Stimulated activated CD4-positive, alpha-beta T cell treated with anti-CD3 and anti-CD28 coated beads, Interleukin-4, amount 100 ng/mL, for 24 hours (primary cell): ENCODE measurements around the gene GJC1.
A peak's percentile ranks its signal among the peaks of the same experiment; 100 is the strongest.

ENCODE experiments used
- DNase-seq: peaks from one replicate; pipeline ENCODE4 v3.0.0-alpha.2; 2020

The GJC1 gene

DNA sequence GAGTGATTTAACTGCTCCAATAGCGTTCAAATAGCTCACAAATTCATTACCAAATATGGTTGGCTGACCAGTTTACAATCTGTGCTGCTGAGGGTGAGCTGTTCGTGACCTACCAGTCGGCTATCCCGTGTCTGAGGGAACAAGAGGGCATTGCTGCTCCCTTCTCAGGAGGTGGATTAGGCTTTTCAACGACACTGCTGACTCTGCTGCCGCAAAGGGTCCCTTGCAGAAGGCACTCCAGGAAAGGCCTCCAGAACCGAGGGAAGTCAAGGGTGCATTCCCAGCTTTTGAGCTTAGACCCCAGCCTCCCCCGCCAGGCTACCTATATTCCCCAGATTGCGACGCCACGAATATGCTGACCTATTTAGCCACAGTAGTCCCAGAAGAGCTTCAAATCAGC is 32.3 kb downstream of the GJC1 start:
- DNase-seq: no peak

DNA sequence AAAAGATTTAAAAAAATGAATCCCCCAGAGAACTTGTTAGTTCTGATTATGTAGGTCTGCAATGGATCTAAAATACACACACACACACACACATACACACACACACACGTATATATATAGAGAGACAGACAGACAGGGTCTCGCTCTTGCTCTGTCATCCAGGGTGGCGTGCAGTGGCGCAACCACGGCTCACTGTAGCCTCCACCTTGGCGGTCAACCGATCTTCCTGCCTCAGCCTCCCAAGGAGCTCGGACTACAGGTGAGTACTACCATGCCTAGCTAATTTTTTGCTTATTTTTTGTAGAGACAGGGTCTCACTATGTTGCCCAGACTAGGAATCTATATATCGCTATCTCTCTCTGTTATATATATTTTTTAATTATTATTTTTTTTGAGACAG is 33.4 kb downstream of the GJC1 start:
- DNase-seq: no peak

DNA sequence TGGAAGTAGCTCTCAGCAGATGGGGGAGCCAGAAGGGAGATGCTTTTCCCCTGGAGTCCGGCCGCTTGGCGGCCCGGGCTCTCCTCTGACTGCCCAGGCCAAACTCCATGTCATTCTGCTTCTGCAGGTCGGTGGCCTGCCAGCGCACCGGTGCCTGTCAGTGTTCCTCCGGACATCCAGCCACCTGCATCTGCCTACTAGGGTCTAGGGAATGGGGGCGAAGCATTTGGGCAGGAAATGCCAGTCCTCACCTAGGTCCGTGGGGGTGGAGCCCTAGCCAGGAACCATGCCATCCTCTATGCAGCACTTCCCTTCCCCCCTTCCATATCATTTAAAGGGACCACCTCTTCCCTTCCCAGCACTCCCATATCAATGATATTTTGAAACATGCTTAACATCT is 34.2 kb downstream of the GJC1 start:
- no peak for DNase-seq

DNA sequence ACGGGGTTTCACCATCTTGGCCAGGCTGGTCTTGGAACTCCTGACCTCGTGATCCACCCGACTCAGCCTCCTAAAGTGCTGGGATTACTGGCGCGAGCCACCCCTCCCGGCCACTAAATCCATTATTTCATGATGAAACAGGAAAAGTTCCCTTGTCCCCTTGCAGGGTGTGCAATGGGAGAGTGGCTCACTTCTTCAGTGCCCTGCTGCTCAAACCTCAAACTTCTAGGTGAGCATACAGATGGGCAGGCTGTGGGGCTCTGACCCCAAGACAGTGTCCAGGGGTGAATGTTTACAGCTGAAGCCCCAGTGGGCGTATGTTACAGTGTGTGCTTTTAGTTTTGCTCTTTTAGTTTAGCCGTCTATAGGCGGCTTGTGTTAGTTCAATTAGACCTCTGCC is 34.7 kb downstream of the GJC1 start:
- no peak for DNase-seq

DNA sequence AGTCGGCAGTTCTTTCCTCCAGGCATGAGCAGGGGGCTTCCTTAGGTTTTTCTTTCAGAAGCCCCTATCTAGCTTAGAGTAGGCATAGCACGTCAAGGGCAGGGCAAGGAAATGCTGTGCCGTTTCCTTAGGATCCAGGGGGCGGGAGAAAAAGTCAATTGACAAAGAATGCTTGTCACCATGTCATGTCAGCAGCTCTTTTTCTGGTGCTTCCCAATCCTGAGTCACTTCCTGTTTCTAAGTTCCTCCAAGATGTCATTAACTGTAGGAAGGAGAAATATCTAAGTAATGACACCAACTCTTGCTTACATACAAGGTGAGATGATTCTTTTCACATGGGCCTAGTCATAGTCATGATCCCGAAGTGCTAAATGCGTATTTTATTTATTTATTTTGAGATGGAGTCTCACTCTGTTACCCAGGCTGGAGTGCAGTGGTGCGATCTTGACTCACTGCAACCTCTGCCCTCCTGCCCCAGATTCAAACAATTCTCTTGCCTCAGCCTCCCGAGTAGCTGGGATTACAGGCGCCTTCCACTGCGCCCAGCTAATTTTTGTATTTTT is 35.2 kb downstream of the GJC1 start:
- no peak for DNase-seq

DNA sequence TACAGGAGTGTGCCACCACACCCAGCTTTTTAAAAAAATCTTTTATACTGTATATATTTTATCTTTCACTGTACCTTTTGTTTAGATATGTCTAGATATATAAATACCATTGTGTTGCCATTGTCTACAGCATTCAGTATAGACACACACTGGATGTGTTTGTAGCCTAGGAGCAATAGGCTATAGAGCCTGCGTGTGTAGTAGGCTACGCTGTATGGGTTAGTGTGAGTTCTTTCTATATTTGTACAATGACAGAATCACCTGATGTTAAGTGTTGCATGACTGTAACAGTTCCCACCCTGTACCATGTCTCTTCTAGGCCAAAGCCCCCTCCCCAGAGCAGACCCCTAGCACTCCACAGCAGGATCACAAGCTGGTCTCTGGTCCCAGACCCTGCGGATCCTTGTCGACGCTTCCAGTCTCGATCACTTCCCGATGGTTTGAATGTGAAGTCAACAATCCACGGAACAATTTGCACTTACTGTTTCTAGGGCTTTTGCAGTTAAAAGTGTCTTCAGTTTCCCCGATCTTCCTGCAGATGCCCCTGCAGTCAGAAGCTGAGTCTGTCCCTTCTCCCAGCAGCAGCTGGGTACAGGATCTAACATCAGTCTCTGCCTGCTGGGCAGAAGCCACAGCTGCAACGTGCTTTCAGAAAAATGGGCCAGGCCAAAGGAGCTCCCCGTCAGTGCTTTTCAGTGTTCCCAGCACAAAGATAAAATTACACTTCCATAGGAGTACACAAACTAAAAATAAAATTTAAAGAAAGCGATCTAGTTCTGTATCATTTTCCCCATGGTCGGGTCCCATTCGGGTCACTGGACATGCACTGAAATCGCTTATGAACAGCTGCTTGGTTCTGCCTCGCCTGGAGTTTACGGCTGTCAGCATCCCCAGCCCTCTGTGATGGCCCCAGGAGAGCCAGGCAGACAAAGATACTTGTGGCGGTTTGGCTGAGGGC is 35.9 kb downstream of the GJC1 start:
- no peak for DNase-seq

DNA sequence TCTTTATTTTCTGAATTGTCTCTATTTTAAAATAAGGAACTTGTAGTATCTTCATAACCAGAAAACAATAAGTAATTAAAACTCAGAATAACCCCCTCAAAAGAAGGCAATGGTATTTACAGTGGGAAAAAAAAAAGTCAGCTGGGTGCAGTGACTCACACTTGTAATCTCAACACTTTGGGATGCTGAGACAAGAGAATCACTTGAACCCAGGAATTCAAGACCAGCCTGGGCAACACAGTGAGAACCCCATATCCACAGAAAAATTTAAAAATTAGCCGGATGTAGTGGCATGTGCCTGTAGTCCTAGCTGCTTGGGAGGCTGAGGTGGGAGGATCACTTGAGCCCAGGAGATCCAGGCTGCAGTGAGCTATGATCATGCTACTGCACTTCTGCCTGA is 37.8 kb downstream of the GJC1 start:
- DNase-seq: no peak

DNA sequence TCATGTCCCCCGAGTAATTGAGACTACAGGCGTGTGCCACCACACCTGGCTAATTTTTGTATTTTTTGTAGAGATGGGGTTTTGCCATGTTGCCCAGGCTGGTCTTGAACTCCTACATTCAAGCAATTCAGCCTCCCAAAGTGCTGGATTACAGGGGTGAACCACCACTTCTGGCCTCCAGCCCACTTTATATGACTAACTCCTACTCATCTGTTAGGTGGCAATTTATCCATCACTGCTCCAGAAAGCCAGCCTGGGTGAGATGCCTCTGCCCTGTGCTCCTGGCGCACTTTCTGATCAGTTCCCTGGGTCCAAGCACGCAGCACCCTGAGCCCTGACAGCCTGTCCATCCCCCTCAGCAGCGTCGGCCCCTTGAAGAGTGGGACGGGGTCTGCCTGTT is 41.9 kb downstream of the GJC1 start:
- DNase-seq: no peak

DNA sequence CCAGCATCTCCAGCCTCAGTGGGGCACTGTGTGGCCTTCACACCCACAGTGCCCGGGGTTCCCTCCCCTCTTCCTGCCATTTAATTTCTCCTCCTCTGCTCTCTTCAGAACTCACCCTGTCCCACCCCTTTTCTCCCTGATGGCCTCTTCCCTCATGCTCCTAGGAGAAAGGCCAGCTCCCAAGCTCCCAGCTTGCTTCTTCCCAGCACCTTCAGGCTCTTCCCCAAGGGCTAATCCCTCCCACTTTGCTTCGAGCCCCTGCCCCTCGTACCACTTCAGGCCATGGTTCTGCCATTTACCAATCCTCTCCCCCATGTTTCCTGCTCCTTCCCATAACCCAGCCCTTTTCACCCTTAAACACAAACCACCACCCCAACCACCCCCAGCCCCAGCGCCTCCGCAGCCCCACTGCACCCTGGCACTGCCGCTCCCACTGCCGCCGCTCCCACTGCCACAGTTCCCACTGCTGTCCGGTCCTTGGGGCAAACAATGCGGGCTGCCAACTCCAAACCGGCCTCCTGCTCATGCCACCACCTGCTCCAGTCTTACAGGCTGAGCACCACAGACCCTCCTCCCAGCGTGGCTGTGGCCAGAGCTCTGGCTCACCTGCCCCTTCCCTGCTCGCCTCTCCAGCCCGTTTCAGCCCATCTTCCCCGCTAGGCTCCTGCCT is 42.7 kb downstream of the GJC1 start:
- DNase-seq: no peak

DNA sequence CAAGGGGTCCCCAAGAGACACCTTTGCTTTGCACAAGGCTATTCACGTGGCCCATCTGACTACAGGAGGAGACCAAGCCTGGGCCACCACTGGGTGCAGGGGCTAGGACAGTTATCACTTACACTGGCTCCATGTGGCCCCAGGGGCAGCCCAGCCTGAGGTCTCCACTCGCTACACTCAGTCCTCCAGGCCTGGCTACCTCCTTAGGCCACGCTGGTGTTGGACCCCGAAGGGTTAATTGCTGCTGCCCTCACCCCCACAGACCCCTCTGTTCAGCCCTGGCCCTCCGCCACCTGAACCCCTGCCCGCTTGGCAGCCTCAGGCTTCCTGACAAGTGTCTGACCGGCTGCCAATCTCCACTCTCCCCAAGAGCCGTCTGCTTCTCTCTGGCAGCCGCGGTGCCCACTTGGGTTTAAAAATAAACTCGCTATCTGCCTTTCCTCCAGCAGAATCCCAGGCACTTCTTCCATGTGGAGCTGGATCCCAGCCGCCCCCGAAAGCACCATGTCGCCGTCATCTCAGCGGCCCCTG is 43.5 kb downstream of the GJC1 start:
- DNase-seq: no peak

DNA sequence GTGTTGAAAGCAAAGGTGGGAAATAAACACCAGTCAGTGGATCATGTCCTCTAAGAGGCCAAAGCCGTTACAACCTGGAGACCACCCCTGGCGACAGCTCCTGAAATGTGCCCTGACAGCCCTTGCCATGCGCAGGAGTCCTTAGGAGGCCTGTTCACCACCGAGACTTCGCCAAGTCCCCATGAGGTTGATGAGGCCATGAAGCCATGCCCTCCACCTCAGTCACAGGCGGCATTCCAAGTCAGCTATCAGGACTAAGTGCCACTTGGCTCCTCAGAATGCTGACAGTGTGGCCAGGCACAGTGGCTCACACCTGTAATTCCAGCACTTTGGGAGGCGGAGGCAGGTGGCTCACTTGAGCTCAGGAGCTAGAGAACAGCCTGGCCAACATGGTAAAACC is 44.2 kb downstream of the GJC1 start:
- no peak for DNase-seq

DNA sequence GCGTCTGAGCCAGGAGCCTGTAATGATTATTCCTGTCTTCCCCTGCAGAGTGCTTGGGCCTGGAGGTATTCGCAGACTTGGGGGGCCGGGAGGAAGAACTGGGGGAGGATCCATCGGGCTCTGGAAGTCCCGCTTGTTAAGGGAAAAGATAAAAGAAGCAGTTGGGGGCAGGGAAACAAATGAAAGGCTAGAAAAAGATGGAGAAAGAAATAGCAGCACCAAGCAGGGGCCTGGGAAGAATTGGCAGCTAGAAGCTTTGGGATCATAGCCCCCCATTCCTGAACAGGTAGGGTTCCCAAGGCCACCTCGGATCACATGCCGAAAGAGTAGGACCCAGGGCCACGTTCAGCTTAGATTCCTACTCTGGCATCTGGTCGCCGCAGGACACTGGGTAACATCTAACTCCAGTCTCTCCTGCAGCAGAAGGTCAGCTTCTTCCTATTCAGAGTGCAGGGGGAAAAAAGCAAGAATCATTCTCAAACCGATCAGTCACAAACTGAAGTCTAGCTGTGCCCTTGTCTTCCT is 47.7 kb downstream of the GJC1 start:
- no peak for DNase-seq

DNA sequence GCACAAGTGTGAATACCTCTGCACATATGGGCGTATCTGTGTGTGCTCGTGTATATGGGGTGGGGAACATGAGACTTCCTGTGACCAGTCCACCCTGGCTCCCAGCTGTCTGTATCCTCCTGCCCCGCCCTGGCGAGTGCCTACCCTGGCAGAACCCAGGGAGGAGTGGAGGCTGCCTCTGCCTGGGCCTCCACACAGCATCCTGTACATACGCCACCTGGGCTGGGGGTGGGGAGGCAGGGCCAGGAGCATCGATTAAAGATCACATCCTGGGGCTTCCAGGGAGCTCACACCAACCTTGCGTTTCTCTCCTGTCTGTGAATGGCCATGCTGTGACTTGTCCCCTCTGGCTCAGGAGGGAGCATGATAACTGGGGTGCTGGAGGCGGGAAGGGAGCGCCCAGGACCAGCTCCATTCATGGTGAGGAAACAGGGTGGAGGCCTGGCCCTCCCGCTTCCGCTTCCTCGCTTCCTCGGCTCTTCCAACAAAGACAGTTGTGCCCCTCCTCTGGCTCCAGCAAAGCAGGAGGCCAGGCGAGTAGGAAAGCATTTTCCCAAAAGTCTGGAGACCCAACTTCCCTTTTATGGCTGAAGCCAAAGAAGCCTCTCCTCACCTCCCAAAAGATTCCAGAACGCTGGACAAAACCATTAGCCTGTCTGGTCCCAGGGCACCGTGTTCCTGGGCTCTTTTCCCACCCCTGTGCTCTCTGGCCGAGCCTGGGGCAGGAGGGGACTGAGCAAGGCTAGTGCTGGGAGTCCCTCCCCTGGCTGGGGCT is 48.3 kb downstream of the GJC1 start:
- DNase-seq: no peak

DNA sequence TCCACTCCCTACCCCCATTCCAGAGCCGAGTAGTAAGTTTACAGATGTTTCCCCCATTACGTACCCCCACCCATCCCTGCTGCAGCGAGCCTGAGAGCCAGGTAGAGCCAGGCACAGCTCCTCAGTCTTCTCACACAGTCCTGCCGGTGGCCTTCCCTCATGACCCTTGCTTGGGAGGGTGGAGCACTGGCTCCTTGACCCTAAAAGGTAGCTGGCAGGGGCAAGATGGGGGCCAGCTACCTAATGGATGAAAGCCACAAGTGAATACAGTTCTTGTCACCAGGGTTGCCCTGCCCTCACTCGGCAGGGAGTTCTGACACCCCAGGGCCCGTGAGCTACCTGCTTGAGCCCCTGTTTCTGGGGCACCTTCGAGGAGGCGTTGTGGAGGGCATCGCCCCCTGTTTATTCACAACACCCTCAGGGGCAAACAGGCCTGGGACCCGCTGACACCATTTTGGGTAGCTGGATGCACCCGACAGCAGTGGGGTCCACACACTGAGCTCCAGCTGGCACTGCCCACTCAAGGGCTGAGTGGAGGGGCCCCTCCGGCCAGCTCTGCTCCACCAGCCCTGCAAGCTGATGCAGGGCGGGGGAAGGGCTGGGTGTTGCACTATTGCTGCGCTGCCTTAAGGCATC is 49.1 kb downstream of the GJC1 start:
- no peak for DNase-seq

DNA sequence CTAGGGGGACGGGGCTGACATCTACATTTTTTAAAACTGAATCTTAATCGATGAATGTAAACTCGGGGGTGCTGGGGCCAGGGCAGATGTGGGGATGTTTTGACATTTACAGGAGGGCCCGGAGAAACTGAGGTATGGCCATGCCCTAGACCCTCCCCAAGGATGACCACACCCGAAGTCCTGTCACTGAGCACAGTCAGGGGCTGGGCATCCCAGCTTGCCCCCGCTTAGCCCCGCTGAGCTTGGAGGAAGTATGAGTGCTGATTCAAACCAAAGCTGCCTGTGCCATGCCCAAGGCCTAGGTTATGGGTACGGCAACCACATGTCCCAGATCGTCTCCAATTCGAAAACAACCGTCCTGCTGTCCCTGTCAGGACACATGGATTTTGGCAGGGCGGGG is 49.9 kb downstream of the GJC1 start:
- DNase-seq: no peak

DNA sequence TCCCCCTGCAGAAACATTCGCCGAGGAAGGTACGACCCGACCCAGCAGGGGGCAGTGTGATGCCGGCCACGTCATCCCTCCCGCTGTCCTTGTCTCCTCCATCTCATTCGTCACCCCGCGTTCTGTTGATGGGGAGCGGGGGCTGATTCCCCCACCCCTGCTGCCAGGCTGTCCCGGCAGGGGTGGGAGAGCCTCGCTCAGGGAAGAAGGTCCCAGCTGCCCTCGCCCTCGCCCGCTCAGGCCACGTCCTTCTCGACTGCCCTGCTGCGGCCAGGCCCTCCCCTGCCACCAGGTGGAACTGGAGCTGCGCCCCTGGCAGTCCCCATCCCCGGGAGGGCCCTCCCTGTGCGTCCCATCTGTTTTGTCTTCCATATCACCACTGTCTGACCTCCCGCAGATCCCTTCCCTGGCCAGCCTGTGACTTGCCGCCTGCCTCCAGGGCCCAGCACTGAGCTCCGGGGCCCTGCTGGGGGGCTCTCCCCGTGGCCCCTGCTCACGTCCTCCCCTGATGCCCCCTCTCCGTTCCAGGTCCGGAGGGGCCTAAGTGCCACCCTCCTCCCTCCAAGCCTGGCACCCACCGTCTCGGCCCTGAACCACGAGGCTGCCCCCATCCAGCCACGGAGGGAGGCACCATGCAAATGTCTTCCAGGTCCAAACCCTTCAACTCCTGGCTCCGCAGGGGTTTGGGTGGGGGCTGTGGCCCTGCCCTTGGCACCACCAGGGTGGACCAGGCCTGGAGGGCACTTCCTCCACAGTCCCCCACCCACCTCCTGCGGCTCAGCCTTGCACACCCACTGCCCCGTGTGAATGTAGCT is 50.7 kb downstream of the GJC1 start:
- peak; percentile 86 for DNase-seq

DNA sequence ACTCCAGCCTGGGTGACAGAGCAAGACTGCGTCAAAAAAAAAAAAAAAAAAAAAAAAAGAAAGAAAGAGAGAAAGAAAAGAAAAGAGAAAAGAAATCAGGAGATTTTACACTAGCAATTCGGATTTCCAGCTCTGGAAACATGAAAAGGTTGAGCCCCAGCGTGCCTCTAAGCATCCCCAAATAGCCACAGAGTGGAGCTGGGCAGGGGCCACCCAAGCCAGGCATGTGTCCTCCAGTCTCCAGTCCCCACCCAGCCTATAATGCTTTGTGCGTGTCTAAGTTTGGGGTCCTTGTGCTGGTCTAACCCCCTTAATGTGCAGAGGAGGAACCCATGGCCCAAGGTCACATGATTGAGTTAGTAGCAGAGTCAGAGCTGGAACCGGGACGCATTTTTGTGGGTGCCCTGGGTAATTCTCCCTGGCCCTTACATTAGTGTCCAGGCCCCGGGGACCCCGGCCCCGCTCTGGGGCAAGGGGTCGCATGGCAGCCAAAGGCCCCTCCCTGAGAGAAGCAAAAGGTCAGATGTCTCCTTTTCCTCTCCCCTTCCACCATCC is 51.4 kb downstream of the GJC1 start:
- no peak for DNase-seq

DNA sequence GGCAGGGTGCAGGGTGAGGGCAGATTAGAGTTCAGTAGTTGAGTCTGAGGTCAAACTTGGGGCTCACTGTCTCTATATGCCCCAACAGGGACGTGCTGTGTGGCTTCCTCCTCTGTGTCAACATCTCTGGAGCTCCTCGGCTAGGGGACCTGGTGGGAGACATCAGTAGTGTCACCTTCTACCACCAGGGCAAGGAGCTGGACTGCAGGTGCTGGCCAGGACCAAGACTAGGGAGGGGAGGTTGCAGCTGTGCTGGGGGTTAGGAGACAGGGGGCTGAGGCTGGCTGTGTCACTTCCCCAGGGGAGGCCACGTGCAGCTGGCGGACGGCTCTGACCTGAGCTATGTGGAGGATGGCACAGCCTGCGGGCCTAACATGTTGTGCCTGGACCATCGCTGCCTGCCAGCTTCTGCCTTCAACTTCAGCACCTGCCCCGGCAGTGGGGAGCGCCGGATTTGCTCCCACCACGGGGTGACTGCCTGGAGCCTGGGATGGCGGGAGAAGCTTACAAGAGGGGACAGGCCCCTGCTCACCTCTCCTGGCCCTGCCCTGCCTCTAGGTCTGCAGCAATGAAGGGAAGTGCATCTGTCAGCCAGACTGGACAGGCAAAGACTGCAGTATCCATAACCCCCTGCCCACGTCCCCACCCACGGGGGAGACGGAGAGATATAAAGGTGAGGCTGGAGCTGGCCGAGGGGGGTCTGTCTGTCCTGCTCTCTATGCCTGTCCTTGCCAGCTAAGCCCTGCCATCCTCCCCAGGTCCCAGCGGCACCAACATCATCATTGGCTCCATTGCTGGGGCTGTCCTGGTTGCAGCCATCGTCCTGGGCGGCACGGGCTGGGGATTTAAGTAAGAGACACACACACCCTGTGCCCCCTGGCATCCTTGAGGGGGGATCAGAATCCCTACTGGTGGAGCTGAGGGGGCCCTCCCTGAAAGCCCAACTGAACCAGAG is 52.4 kb downstream of the GJC1 start:
- no peak for DNase-seq

DNA sequence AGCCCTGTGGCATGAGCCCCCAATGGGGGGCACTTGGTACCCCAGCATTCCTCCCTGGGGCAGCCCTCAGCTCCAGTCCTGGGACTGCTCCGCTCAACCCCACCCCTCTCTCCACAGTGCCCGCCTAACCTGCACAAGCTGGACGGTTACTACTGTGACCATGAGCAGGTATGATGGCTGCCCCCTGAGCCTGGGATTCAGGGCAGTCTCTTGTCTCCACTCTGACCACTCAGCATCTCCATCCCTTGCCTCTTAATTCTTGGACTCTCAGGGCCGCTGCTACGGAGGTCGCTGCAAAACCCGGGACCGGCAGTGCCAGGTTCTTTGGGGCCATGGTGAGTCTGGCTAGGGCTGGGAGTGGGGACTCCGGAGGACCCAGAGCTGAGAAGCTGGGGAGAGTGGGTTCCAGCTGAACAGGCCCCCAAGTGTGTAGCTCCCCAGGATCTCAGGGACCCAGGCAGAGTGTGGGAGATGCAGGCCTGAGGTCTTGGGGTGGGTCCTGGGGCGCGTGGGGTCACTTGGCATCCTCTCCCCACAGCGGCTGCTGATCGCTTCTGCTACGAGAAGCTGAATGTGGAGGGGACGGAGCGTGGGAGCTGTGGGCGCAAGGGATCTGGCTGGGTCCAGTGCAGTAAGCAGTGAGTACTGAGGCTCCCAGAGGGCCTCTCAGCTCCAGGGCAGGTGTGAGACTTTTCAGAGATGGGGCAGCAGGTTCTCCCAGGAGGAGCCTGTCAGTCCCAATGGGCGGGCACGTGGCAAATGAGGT is 53.3 kb downstream of the GJC1 start:
- DNase-seq: no peak
